Activated naive CD4-positive, alpha-beta T cell (primary cell): ENCODE results near the gene COMP.

ENCODE experiments used
- DNase-seq, 4 experiments: peaks; one replicate each; lab custom pipeline; 2025; lab: John Stamatoyannopoulos, UW

The COMP gene

DNA sequence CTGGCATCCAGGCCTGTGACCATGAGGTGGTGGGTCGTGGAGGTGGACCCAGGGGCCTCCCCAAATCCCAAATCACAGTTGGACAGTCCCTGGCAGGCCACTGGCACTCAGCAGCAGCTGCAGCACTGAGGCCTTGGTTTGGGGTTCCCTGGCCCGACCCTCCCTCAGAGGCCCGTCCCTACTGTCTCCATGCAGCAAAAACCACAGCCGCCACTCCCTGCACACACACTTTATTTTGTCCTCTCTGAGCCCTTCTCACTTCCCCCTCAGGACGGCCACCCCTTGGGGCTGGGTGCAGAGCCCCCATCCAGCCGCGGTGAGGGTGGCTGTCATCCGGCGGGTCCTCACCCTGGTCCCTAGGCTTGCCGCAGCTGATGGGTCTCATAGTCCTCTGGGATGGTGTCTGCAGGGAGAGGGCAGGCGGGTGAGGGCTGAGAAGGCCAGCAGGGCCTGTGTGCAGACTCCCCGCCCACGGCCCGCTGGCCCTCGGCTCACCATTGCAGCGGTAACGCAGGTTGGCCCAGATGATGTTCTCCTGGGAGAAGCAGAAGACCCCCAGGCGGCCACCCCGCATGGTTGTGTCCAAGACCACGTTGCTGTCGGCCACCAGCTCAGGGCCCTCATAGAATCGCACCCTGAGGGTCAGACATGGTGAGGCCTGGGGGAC, 8.4 kb downstream of the COMP start:
- DNase-seq = no peak

GRCh38 chr19:18781885-18782527, 9.1 kb downstream of the COMP start:
- no peak for DNase-seq

DNA sequence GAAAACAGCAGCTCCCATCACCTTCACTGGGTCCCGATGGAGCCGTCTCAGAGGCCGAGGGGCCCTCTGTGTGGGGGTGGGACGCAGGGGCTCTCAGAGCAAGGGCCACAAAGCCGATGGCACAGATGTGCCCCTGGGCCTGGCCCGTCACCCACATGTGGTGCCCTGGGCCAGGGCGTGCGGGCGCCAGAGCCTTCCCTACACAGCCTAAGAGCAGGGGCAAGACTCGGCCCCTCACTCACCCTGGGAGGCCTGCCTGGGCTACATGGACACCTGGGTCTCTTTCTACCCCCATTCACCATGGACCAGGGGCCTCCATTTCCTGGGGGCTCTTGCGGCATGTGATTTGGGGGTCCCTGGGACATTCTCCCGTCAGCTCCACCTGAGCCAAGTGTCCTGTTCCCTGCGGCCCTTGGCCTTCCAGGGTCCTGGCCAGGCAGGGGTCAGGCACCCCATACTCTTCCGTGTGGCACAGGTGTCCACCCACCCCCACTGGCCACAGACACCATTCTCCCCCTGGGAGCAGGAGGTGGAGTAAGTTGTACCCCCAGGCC, 10.0 kb downstream of the COMP start:
- DNase-seq = no peak

- DNase-seq = no peak
Measured at GRCh38 chr19:18780631-18781030, 10.5 kb downstream of the COMP start.

DNA sequence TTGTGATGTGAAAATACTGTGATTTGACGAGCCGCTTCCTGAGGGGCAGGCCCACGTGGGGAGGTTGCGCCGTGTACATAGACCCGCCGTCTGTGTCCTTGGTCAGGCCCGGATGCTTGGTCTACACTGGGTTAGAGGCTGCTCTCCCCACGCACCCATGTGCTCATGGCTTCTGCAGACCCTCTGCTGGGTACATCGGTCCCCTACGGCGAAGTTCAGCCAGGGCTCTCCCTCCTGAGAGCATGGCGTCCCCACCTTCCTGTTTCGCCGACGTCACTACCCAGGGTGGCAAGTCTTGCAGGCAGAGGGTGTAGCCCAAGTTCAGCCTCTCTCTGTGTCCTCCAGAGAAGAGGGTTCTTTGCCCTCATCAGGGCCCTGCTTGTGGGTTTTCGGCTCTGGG, 11.0 kb downstream of the COMP start:
- no peak for DNase-seq

GRCh38 chr19:18778826-18779495, 12.1 kb downstream of the COMP start:
- DNase-seq = no peak

GRCh38 chr19:18778076-18778389, 13.1 kb downstream of the COMP start:
- DNase-seq = no peak

- no peak for DNase-seq
Measured at GRCh38 chr19:18777301-18778075, 13.6 kb downstream of the COMP start.

- no peak for DNase-seq
Measured at GRCh38 chr19:18776736-18777135, 14.4 kb downstream of the COMP start.

GRCh38 chr19:18776288-18776594, 14.9 kb downstream of the COMP start:
- no peak for DNase-seq

- no peak for DNase-seq
Measured at GRCh38 chr19:18775586-18776287, 15.4 kb downstream of the COMP start.

GRCh38 chr19:18774782-18775444, 16.2 kb downstream of the COMP start:
- no peak for DNase-seq

DNA sequence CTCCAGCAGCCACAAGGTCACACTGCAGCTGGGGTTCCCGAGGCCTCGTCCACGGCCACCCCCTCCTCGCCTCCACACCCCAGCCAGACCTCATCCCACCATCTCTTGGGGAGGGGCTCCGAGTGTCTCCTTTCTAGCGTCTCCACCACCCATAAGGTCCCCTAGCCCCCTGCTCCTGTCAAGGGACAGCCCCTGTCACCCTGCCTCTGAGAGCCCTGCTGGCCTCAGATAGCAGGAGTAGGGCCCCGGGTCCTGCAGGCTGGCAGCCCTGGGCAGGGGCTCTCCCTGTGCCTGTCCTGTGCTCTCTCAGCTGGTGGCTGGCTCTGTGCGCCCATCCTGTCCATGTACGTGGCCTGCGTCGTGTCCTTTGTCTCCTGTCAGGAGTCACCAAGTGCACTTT, 17.0 kb downstream of the COMP start:
- DNase-seq = no peak

DNA sequence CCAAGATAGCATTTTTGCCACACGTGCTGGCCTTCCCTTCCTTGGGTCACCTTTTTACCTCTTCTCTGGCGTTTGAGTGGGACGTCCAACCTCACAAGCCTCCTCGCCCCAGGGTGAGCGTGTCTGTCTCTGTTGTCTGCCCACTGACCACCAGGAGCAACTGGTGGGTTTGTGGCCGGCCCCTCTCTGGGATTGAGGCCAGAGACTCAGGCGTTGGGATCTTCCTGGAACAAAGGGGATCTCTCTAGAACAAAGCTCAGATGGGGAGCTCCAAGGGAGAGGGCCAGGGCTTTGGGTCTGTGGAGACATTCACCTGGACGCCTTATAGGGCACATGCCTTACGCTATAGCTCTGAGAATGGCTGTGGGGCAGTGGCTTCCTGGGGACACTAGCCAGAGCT, 17.4 kb downstream of the COMP start:
- no peak for DNase-seq

GRCh38 chr19:18772620-18773587, 18.2 kb downstream of the COMP start:
- no peak for DNase-seq

DNA sequence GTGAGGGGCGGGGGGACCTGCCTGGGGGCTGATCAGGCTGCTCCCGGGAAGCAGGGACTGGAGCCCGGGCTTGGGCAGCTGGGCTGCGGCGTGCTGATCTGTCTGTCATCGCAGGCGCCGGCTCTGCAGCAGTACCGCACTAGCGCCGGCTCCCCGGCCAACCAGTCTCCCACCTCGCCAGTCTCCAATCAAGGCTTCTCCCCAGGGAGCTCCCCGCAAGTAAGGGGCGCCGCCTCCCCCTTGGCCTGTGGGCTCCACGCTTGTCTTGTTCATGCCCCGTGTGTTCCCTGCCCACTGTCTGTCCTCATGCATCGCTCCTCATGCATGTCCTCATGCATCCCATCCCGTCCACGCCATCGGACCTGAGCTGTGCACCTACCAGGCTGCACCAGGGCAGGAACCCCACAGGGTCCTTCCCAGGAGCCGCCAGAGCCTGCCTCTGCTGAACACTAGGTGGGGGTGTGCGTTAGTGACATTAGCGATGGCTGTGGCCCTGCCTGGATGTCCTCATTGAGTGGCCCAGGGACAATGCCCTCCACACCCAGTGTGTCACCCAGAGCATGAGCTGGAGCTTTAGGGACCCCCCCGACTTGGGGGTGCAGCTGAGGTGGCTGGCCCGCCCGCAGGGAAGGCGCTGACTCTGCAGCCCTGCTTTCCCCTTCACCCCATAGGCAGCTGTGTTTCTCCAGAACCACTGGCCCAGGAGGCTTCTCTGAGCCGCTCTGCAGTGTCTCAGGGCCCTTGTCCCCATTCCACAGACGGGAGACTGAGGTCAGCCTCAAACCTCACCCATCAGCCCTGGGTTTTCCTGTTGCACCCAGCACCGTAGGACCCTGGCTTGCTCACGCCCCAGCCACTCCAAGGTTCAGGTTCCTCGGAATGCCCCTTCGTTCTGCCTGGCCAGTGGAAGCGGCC, 19.5 kb downstream of the COMP start:
- no peak for DNase-seq

GRCh38 chr19:18770663-18771327, 20.3 kb downstream of the COMP start:
- DNase-seq = no peak

- no peak for DNase-seq
Measured at GRCh38 chr19:18769989-18770528, 21.0 kb downstream of the COMP start.
